Stimulated activated CD8-positive, alpha-beta memory T cell treated with anti-CD3 and anti-CD28 coated beads, Interleukin-15, amount 100 ng/mL, for 1 hour (primary cell): ENCODE measurements around the gene TTC38.
A peak's percentile ranks its signal among the peaks of the same experiment; 100 is the strongest.
"Not testable (repeated sequence)": the region's sequence is repeated elsewhere in the genome, so short reads cannot be mapped to it uniquely, and the experiment has no call there.

Source experiments
- DNase-seq: peaks from one replicate; pipeline ENCODE4 v3.0.0-alpha.2; 2020; ENCODE audit warnings: low read depth

The TTC38 gene

DNA sequence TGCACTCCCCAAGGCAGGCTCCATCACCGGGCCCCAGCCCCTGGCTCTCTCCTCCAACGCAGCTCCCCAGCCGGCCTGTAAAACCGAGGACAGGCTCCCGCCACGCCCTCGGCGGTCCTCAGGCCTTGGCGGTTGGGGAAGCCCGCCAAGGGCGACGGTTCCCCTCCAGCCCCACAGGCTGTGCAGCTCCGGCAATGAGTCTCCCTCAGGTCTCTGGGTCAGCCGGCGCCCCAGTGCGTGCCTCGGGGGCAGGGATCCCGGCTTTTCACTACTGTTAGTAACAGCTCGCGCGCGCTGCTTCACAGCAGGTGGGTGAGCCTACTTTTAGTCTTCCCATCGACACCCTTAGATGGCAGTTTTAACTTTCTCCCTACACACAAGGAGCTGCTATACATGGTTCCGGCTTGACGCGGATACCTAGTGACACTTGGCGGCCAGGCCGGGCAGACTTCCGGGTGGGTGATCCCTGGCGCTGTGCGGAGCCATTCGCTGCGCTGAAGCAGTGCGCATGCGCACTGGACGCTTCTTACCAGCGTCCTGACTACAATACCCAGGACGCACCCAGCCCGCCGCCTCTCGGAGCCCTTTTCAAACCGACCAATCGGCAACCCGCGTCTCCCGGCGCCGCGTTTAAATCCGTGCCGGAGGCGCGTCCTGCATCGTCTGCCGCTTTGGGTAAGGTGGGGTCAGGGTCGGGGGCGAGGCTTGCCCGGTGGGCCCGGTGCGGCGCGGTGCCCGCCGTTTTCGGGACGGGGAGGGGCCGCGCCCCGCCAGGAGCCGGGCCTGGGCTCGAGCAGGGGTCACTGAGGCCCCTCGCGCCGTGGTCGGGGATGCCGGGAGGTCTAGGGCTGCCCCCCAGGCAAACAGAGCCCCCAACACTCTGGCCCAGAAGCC is 28.7 kb downstream of the TTC38 start, which contains the start of gene GTSE1:
Gene GTSE1 (plus strand): TSS at position 614 of the 894 bp plus-strand sequence. CDS start 531 bp downstream, outside the sequence.
- DNase-seq = peak; percentile 87

DNA sequence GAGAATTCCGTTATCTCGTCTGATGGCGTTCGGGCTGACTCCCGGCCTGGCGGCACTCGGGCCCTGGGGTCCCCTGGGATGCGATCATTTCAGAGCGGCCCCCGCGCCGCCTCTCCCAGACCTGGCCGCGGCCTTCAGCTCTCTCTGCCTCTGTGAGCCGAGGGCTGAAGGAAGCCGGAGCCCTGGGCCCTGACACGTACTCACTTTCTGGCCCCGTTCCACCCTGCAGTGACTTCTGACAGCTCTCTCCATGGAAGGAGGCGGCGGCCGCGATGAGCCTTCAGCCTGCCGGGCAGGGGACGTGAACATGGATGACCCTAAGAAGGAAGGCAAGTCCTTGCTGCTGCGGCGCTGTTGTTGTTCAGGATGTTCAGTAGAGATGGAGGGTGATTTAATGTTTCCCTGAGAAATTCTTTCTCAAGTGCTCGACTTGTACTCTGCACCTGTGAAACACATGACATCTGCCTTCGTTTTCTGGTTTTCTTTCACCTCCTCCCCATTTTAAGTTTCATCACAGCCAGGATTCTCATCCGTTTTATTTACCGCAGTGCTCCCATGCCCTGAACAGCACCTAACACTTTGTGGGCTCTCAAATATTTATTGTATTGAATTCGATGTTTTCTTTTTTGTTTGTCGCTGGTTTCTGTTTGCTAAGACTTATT is 29.5 kb downstream of the TTC38 start:
- DNase-seq = no peak

GRCh38 chr22:46299101-46299500 is 31.3 kb downstream of the TTC38 start:
- DNase-seq = no peak

DNA sequence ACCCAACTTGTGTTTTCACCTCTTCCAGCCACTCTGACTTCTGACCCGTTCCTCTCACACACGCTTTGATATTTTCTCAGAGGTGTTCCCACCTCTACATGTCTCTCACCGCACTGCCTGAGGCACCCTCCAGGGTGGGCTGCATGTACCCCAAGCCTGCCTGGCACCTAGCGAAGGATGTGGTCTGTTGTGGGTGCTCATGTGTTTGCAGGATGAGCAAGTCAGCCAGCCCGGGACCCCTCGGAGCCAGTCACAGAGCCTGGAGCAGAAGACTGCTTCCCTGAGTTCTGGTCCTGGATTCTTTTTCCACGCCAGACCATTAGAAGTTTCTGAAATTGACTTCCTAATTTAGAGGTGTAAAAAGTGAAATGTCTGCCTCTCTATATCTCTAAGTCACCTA is 32.7 kb downstream of the TTC38 start:
- no peak for DNase-seq

DNA sequence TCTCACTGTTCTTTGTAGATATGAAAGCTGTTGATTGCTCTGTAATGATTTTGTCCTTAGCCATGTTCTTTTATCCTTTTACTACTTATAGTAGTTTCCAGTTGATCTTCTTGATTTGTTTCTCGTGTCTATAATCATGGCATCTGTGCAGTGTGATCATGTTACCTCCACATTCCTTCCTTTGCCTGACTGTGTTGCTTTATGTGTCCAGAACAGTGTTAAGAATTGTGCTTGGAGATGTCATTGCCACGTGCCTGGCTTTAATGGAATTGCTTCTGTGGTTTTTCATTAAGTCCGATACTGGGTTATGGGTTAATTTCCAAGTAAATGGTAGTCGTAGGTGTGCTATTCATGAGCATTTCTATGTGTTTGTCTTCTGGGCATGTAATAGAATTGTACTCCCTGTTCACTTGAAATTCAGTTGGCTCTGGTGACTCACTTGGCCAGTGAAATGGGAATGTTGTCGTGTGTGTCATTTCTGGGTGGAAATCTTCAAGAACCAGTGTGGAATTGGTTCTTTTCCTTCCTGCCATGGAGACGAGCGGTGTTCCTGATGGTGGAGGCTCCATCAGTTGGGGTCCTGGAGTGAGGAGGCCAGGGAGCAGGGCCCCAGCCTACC is 35.6 kb downstream of the TTC38 start:
- DNase-seq = no peak

- DNase-seq = no peak
These were observed 40.6 kb downstream of the TTC38 start for GRCh38 chr22:46308283-46308988.

GRCh38 chr22:46309526-46310085 is 41.8 kb downstream of the TTC38 start:
- no peak for DNase-seq

DNA sequence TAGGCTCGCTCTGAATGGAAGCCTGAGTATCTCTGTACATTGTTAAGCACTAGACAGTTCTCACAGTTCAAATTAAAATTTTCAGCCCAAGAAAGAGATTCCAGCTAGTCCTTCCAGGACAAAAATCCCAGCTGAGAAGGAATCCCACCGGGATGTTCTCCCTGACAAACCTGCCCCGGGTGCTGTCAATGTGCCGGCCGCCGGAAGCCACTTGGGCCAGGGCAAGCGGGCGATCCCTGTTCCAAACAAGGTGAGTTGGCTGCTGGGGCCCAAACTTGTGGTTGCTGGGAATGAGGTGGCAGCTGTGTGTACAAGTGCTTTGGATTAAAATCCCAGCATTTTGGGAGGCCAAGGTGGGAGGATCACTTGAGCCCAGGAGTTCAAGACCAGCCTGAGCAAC is 44.2 kb downstream of the TTC38 start:
- DNase-seq = no peak

GRCh38 chr22:46312848-46313247 is 45.0 kb downstream of the TTC38 start:
- DNase-seq = not testable (repeated sequence)

GRCh38 chr22:46315976-46316375 is 48.2 kb downstream of the TTC38 start:
- DNase-seq = no peak

DNA sequence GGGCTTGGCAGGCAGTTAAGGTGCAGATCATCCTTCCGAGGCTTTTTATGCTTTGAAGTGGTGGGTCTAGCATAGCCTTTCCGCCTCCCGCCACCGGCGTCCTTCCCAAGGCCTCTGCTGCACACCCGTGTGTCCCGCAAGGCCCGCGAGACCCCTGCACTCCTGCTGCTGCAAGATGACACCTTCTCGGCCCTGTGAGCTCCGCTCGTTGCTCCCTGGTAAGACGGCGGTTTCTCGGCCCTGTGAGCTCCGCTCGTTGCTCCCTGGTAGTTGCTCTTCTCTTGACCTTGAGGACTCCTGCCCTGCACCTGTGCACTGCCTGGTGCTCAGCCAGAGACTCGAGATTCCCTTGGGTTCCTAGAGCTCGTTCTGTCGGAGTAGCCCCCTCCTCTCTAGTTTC is 49.8 kb downstream of the TTC38 start:
- no peak for DNase-seq

- no peak for DNase-seq
These were observed 50.8 kb downstream of the TTC38 start for GRCh38 chr22:46318576-46318975.

DNA sequence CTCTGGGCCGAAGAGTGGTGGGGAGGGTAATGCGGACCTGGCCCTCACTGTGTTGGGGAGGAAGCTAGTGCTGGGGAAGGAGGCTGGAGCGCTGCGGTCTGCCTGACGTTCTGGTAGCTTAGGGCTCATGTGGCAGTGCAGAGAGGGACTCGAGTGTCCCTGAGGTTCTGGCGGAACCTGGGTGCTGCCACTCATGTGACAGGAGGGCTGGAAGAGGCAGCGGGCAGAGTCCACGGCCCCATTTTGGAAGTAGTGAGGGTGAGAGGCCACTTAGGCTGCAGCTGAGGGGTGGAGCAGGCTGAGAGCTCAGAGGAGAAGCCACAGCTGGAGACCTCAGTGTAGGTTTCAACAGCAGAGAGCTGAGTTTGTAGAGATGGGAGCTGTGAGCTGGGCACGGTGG is 51.5 kb downstream of the TTC38 start:
- DNase-seq = no peak

DNA sequence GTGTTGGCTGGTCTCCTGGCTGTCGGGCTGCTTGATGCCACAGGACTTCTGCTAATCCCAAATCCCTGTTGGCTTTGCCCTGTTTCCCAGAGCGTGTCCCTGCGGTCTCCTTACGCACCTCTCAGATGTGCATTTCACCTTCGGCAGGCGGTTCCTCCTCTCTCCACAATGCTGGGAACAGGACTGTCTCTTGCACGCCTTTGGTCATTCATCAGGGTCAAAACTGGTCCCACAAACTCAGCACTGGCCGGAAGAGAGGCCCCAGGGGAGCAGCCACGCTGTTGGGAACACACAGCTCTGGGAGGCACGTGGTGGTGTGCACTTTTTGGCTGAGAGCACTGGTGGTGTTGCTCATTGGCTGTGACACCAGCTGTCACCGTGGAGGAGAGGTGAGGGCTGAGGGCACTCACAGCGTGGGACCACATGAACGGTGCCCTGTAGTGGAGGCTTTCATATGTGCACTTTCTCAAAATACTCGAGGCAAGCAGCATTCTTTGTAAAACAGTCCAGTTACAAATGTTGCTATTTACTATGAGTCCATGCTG is 52.4 kb downstream of the TTC38 start:
- DNase-seq = no peak

DNA sequence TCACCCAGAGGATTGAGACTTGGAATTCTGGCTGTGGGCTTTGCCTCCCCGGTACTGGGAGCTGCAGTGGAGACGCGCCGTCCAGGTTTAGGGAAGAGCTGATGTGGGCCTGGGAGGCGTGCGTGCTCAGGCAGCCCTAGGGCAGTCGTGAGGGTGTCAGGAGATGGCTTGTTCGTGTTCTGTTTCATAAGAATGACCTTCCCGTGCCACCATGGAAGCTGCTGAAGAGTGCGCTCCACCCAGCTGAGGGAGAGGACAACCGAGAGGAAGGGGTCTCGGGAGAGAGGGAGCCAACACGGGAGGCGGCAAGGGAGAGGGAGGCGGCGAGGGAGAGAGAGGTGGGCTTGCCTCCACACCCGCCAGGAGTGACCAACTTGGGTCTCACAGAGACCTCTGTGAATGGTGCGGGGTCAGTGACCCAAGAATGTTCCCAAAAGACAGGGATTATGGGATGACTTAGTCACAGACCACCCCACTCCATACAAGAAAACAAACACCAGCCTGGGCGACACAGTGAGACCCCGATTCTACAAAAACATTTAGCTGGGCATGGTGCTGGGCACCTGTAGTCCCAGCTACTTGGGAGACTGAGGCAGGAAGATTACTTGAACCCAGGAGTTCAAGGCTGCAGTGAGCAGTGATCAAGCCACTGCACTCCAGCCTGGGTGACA is 53.0 kb downstream of the TTC38 start:
- no peak for DNase-seq

- DNase-seq = no peak
These were observed 54.9 kb downstream of the TTC38 start for GRCh38 chr22:46322711-46323110.

- no peak for DNase-seq
These were observed 55.4 kb downstream of the TTC38 start for GRCh38 chr22:46323162-46323561.

DNA sequence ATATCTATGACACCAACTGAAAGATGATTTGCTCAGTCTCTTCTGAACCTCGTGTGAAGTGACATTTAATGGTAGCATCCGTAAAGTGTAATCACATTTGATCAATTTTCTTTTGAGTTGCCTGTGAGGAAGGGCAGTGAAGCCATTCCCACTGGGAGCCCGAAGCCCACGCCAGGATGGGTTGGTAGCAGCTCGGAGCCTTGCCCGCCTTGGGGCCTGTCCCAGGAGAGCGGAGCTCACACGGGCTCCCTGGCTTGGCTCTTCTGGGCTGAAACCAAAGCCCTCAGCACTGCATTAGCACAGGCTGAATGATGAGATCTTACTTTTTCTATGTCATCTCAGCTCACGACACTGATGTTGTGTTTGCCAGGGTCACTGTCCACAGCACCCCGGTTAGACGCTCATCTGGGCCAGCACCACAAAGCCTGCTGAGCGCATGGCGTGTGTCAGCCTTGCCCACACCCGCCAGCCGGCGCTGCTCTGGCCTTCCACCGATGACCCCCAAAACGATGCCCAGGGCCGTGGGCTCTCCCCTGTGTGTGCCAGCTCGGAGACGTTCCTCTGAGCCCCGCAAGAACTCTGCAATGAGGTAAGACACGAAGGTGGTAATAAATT is 58.4 kb downstream of the TTC38 start:
- DNase-seq = no peak

- DNase-seq = no peak
These were observed 60.1 kb downstream of the TTC38 start for GRCh38 chr22:46327691-46328465.

GRCh38 chr22:46328797-46329196 is 61.0 kb downstream of the TTC38 start:
- DNase-seq = no peak
